Activated CD4-positive, alpha-beta T cell treated with anti-CD3 and anti-CD28 coated beads for 36 hours (primary cell): ENCODE data around the gene WT1. TPM values are rescaled to one million over a fixed set of nuclear protein-coding genes. Genes with fewer than 3 reads are reported as not detected.

Experiments used
- ATAC-seq: fragments of 200-7000 bp; cut with Tn5 transposase; one replicate; pipeline ENCODE4 v1.10.0; 2021; ENCODE audit warnings: mild to moderate bottlenecking, moderate library complexity
- CTCF ChIA-PET: fragments of 350-600 bp; sonication (Branson Sonifier 250); formaldehyde crosslinking; loops from one replicate; lab custom pipeline; 2021; ENCODE audit warnings: antibody characterized with exemption; lab: Charles Lee
- POLR2A ChIA-PET: fragments of 350-600 bp; sonication (Branson Sonifier 250); formaldehyde crosslinking; loops from one replicate; lab custom pipeline; 2021; ENCODE audit warnings: antibody characterized with exemption, inconsistent platforms; lab: Charles Lee
- DNase-seq: peaks from one replicate; pipeline ENCODE4 v3.0.0-alpha.2; 2020
- H3K27ac Mint-ChIP-seq: one replicate; pipeline ENCODE4 v1.8.0; 2021; ENCODE audit warnings: mixed read lengths
- H3K27me3 Mint-ChIP-seq: one replicate; pipeline ENCODE4 v1.8.0; 2021; ENCODE audit warnings: mixed read lengths
- H3K36me3 Mint-ChIP-seq: one replicate; pipeline ENCODE4 v1.8.0; 2021; ENCODE audit warnings: low read depth, mixed read lengths
- H3K4me1 Mint-ChIP-seq: one replicate; pipeline ENCODE4 v1.8.0; 2021; ENCODE audit warnings: mixed read lengths
- H3K4me3 Mint-ChIP-seq: one replicate; pipeline ENCODE4 v1.8.0; 2021; ENCODE audit warnings: mild to moderate bottlenecking, moderate library complexity, mixed read lengths
- H3K9me3 Mint-ChIP-seq: one replicate; pipeline ENCODE4 v1.8.0; 2021; ENCODE audit warnings: low read depth, mixed read lengths
- intact Hi-C, 2 experiments: fragments of 100-400 bp; cut with DNase I in 1 of 2; cut with micrococcal nuclease in 1 of 2; formaldehyde crosslinking; loops; one replicate each; pipeline versions ENCODE4 v1.14.2 to v1.15.1; 2022 to 2024; cut with DNase I, micrococcal nuclease
- total RNA-seq, 2 experiments: library from RNA; stranded (reverse); gene quantifications; one replicate each; pipeline ENCODE4 v1.2.3, GENCODE V29; 2021

Gene WT1
- total RNA-seq, 2 experiments from 2014 or later, result not detected

- no peak overlapping the region for H3K27ac Mint-ChIP-seq
- no peak for DNase-seq
- no peak overlapping the region for H3K4me3 Mint-ChIP-seq
- no peaks in the 10 kb centered on the region for H3K36me3 Mint-ChIP-seq
- intact Hi-C loops, result no loop called here
- no peaks in the 10 kb centered on the region for H3K9me3 Mint-ChIP-seq
- ChIA-PET CTCF (interaction anchor here (0.6 to 0.7 kb wide), 2 partner anchors 45 to 1438 kb away, joined by 3 read pairs; no protein-coding TSS in a partner anchor), POLR2A (no interaction called here)
- peaks cover 5% of the 10 kb centered on the region for H3K27me3 Mint-ChIP-seq
- ATAC-seq, result no peak
- H3K4me1 Mint-ChIP-seq, result no peaks in the 10 kb centered on the region
Observed at GRCh38 chr11:32454993-32455392, 19.7 kb upstream of the WT1 start.

- CTCF ChIA-PET, result interaction anchor here (0.6 kb wide), 1 partner anchor 35 kb away, joined by 4 read pairs; no protein-coding TSS in a partner anchor
- no peak overlapping the region for H3K27ac Mint-ChIP-seq
- POLR2A ChIA-PET, result no interaction called here
- no peaks in the 10 kb centered on the region for H3K9me3 Mint-ChIP-seq
- no peak for ATAC-seq
- peaks cover 5% of the 10 kb centered on the region for H3K27me3 Mint-ChIP-seq
- intact Hi-C loops, result no loop called here
- no peaks in the 10 kb centered on the region for H3K36me3 Mint-ChIP-seq
- no peaks in the 10 kb centered on the region for H3K4me1 Mint-ChIP-seq
- H3K4me3 Mint-ChIP-seq, result no peak overlapping the region
- no peak for DNase-seq
Observed at GRCh38 chr11:32451808-32452207, 16.5 kb upstream of the WT1 start.

GRCh38 chr11:32450372-32450771 is 15.0 kb upstream of the WT1 start:
- ChIA-PET POLR2A (no interaction called here), CTCF (interaction anchor here (0.6 kb wide), 1 partner anchor 211 kb away, joined by 3 read pairs; no protein-coding TSS in a partner anchor)
- Mint-ChIP-seq H3K27me3 (peaks cover 8% of the 10 kb centered on the region), H3K9me3 (no peaks in the 10 kb centered on the region), H3K36me3 (no peaks in the 10 kb centered on the region), H3K27ac (no peak overlapping the region), H3K4me1 (no peaks in the 10 kb centered on the region), H3K4me3 (no peak overlapping the region)
- intact Hi-C loops, result no loop called here
- no peak for DNase-seq
- no peak for ATAC-seq

- intact Hi-C loops, result no loop called here
- no peak overlapping the region for H3K27ac Mint-ChIP-seq
- POLR2A ChIA-PET, result no interaction called here
- DNase-seq (no peak), ATAC-seq (no peak)
- peaks cover 17% of the 10 kb centered on the region for H3K27me3 Mint-ChIP-seq
- H3K36me3 Mint-ChIP-seq, result no peaks in the 10 kb centered on the region
- H3K4me1 Mint-ChIP-seq, result no peaks in the 10 kb centered on the region
- no peak overlapping the region for H3K4me3 Mint-ChIP-seq
- no peaks in the 10 kb centered on the region for H3K9me3 Mint-ChIP-seq
- CTCF ChIA-PET, result interaction anchor here (0.9 kb wide), 1 partner anchor 115 kb away, joined by 3 read pairs; no protein-coding TSS in a partner anchor
Observed at GRCh38 chr11:32448232-32448631, 12.9 kb upstream of the WT1 start.

GRCh38 chr11:32447252-32447651 is 11.9 kb upstream of the WT1 start:
- peaks cover 24% of the 10 kb centered on the region for H3K27me3 Mint-ChIP-seq
- no peak overlapping the region for H3K4me3 Mint-ChIP-seq
- CTCF ChIA-PET, result interaction anchor here (0.7 to 1.0 kb wide), 3 partner anchors 114 to 153 kb away, joined by 3 read pairs; no protein-coding TSS in a partner anchor
- intact Hi-C loops, result no loop called here
- ATAC-seq (no peak), DNase-seq (no peak)
- no peaks in the 10 kb centered on the region for H3K4me1 Mint-ChIP-seq
- no peaks in the 10 kb centered on the region for H3K9me3 Mint-ChIP-seq
- POLR2A ChIA-PET, result no interaction called here
- H3K27ac Mint-ChIP-seq, result no peak overlapping the region
- H3K36me3 Mint-ChIP-seq, result no peaks in the 10 kb centered on the region

GRCh38 chr11:32446227-32446626 is 10.9 kb upstream of the WT1 start:
- no peak for DNase-seq
- intact Hi-C loops, result no loop called here
- Mint-ChIP-seq H3K27me3 (peaks cover 28% of the 10 kb centered on the region), H3K27ac (no peak overlapping the region), H3K4me3 (no peak overlapping the region), H3K36me3 (no peaks in the 10 kb centered on the region), H3K4me1 (no peaks in the 10 kb centered on the region), H3K9me3 (no peaks in the 10 kb centered on the region)
- CTCF ChIA-PET, result interaction anchor here (1.0 kb wide), 1 partner anchor 137 kb away, joined by 3 read pairs; no protein-coding TSS in a partner anchor
- POLR2A ChIA-PET, result no interaction called here
- no peak for ATAC-seq

- ChIA-PET CTCF (no interaction called here), POLR2A (no interaction called here)
- no peaks in the 10 kb centered on the region for H3K9me3 Mint-ChIP-seq
- ATAC-seq (no peak), DNase-seq (no peak)
- H3K27ac Mint-ChIP-seq, result no peak overlapping the region
- H3K27me3 Mint-ChIP-seq, result peaks cover 44% of the 10 kb centered on the region
- peaks cover 2% of the 10 kb centered on the region for H3K4me1 Mint-ChIP-seq
- H3K4me3 Mint-ChIP-seq, result no peak overlapping the region
- H3K36me3 Mint-ChIP-seq, result no peaks in the 10 kb centered on the region
- intact Hi-C loops, result no loop called here
Observed at GRCh38 chr11:32444186-32444585, 8.8 kb upstream of the WT1 start.

- Mint-ChIP-seq H3K27ac (no peak overlapping the region), H3K27me3 (peaks cover 65% of the 10 kb centered on the region), H3K4me3 (no peak overlapping the region), H3K36me3 (no peaks in the 10 kb centered on the region), H3K4me1 (peaks cover 19% of the 10 kb centered on the region), H3K9me3 (no peaks in the 10 kb centered on the region)
- ChIA-PET POLR2A (no interaction called here), CTCF (interaction anchor here (0.7 kb wide), 1 partner anchor 160 kb away, joined by 3 read pairs; no protein-coding TSS in a partner anchor)
- ATAC-seq (no peak), DNase-seq (no peak)
- intact Hi-C loops, result no loop called here
Observed at GRCh38 chr11:32440916-32441315, 5.6 kb upstream of the WT1 start.

GRCh38 chr11:32440312-32440908 is 5.1 kb upstream of the WT1 start:
- no peak overlapping the region for H3K27ac Mint-ChIP-seq
- ChIA-PET POLR2A (no interaction called here), CTCF (interaction anchor here (0.7 kb wide), 1 partner anchor 159 kb away, joined by 3 read pairs; no protein-coding TSS in a partner anchor)
- H3K9me3 Mint-ChIP-seq, result no peaks in the 10 kb centered on the region
- no peaks in the 10 kb centered on the region for H3K36me3 Mint-ChIP-seq
- no peak overlapping the region for H3K4me3 Mint-ChIP-seq
- peaks cover 22% of the 10 kb centered on the region for H3K4me1 Mint-ChIP-seq
- ATAC-seq (no peak), DNase-seq (no peak)
- H3K27me3 Mint-ChIP-seq, result peaks cover 67% of the 10 kb centered on the region
- intact Hi-C loops, result no loop called here

- DNase-seq, result no peak
- ChIA-PET CTCF (interaction anchor here (0.6 to 1.7 kb wide), 2 partner anchors 10 to 815 kb away, joined by 3 to 4 read pairs; no protein-coding TSS in a partner anchor), POLR2A (no interaction called here)
- Mint-ChIP-seq H3K4me1 (peaks cover 22% of the 10 kb centered on the region), H3K4me3 (no peak overlapping the region), H3K27me3 (peaks cover 64% of the 10 kb centered on the region), H3K36me3 (no peaks in the 10 kb centered on the region), H3K27ac (no peak overlapping the region), H3K9me3 (no peaks in the 10 kb centered on the region)
- intact Hi-C loops, result loop anchor here (5.0 to 10.0 kb wide), 3 partner anchors 355 to 637 kb away; partner anchors contain the start of gene CCDC73 (in 2 of the 2)
- no peak for ATAC-seq
Observed at GRCh38 chr11:32439501-32440210, 4.3 kb upstream of the WT1 start.

GRCh38 chr11:32438866-32439489 is 3.6 kb upstream of the WT1 start:
- ATAC-seq, result no peak
- intact Hi-C loops, result loop anchor here (5.0 to 10.0 kb wide), 3 partner anchors 356 to 637 kb away; partner anchors contain the start of gene CCDC73 (in 2 of the 2)
- peaks cover 67% of the 10 kb centered on the region for H3K27me3 Mint-ChIP-seq
- no peak overlapping the region for H3K4me3 Mint-ChIP-seq
- CTCF ChIA-PET, result interaction anchor here (0.6 to 1.7 kb wide), 2 partner anchors 9 to 815 kb away, joined by 3 to 4 read pairs; no protein-coding TSS in a partner anchor
- H3K27ac Mint-ChIP-seq, result no peak overlapping the region
- H3K4me1 Mint-ChIP-seq, result peaks cover 25% of the 10 kb centered on the region
- H3K9me3 Mint-ChIP-seq, result no peaks in the 10 kb centered on the region
- no peaks in the 10 kb centered on the region for H3K36me3 Mint-ChIP-seq
- POLR2A ChIA-PET, result interaction anchor here (1.6 kb wide), 1 partner anchor 24 kb away, joined by 4 read pairs; no protein-coding TSS in a partner anchor
- peak; percentile 12 for DNase-seq
